Measurements from ENCODE around the gene BLOC1S5.

Gene BLOC1S5

GRCh38 chr6:8063761-8064637 is at the start of gene BLOC1S5:
Gene BLOC1S5, minus strand, starts transcription at chr6:8064389. Its CDS starts 13 bp downstream, at chr6:8064376.
- peak; percentile 90 for DNase-seq (ENCODE audit: low spot score)
- TF ChIP-seq CTCF (IDR thresholded peaks at IDR 0.05; ENCODE audit: borderline replicate concordance, control extremely low read depth, extremely low read depth, insufficient read depth, missing control alignments): no peak
- in situ Hi-C loops (cut with MboI; ENCODE audit: low sequenced_read_pairs, unreplicated experiment): no loop called here

GRCh38 chr6:8113131-8113654 is 49.0 kb upstream of the BLOC1S5 start:
- TF ChIP-seq CTCF (IDR thresholded peaks at IDR 0.05; ENCODE audit: borderline replicate concordance, control extremely low read depth, extremely low read depth, insufficient read depth, missing control alignments): no peak
- DNase-seq (ENCODE audit: low spot score): no peak
- in situ Hi-C loops (cut with MboI; ENCODE audit: low sequenced_read_pairs, unreplicated experiment): no loop called here

GRCh38 chr6:8110725-8111124 is 46.5 kb upstream of the BLOC1S5 start:
- in situ Hi-C loops (cut with MboI; ENCODE audit: low sequenced_read_pairs, unreplicated experiment): no loop called here

GRCh38 chr6:8110117-8110721 is 46.0 kb upstream of the BLOC1S5 start:
- no peak for TF ChIP-seq CTCF (IDR thresholded peaks at IDR 0.05; ENCODE audit: borderline replicate concordance, control extremely low read depth, extremely low read depth, insufficient read depth, missing control alignments)
- DNase-seq (ENCODE audit: low spot score): no peak
- in situ Hi-C loops (cut with MboI; ENCODE audit: low sequenced_read_pairs, unreplicated experiment): no loop called here

More at GRCh38 chr6:8110725-8111124, 46.5 kb upstream of the BLOC1S5 start:
- no peak for TF ChIP-seq CTCF (IDR thresholded peaks at IDR 0.05; ENCODE audit: borderline replicate concordance, control extremely low read depth, extremely low read depth, insufficient read depth, missing control alignments)
- DNase-seq (ENCODE audit: low spot score): no peak

- in situ Hi-C loops (cut with MboI; ENCODE audit: low sequenced_read_pairs, unreplicated experiment): no loop called here
- DNase-seq (ENCODE audit: low spot score): no peak
- no peak for TF ChIP-seq CTCF (IDR thresholded peaks at IDR 0.05; ENCODE audit: borderline replicate concordance, control extremely low read depth, extremely low read depth, insufficient read depth, missing control alignments)
Observed at GRCh38 chr6:8108759-8109539, 44.8 kb upstream of the BLOC1S5 start.

- in situ Hi-C loops (cut with MboI; ENCODE audit: low sequenced_read_pairs, unreplicated experiment): no loop called here
- no peak for TF ChIP-seq CTCF (IDR thresholded peaks at IDR 0.05; ENCODE audit: borderline replicate concordance, control extremely low read depth, extremely low read depth, insufficient read depth, missing control alignments)
- no peak for DNase-seq (ENCODE audit: low spot score)
Observed at GRCh38 chr6:8108031-8108660, 44.0 kb upstream of the BLOC1S5 start.
